IPS DF 6.9 (cell line): ENCODE measurements around the gene NKX2-4.
"Not testable (repeated sequence)": the region's sequence is repeated elsewhere in the genome, so short reads cannot be mapped to it uniquely, and the experiment has no call there.

ENCODE experiments used
- DNase-seq: peaks from one replicate; pipeline ENCODE4 v3.0.0-alpha.2; 2013; ENCODE audit warnings: low read depth, low spot score
- H3K27ac ChIP-seq: one replicate; pipeline ENCODE4 v1.5.1; 2013; ENCODE audit warnings: low read length, control low read depth
- H3K27me3 ChIP-seq: 2 replicates; pipeline ENCODE4 v1.6.1; 2013; ENCODE audit warnings: mild to moderate bottlenecking, low read length; ENCODE audit not compliant: control insufficient read depth, insufficient read depth
- H3K36me3 ChIP-seq: 2 replicates; pipeline ENCODE4 v1.6.1; 2013; ENCODE audit warnings: low read length; ENCODE audit not compliant: control insufficient read depth, insufficient read depth
- H3K4me1 ChIP-seq: 2 replicates; pipeline ENCODE4 v1.6.1; 2013; ENCODE audit warnings: low read length; ENCODE audit not compliant: control insufficient read depth, insufficient read depth
- H3K4me3 ChIP-seq: 2 replicates; pipeline ENCODE4 v1.5.1; 2013; ENCODE audit warnings: mild to moderate bottlenecking, low read length
- H3K9me3 ChIP-seq: 2 replicates; pipeline ENCODE4 v1.6.1; 2013; ENCODE audit warnings: low read length, inconsistent platforms; ENCODE audit not compliant: control insufficient read depth, insufficient read depth
- WGBS: extraction: QIAGEN DNeasy Blood & Tissue Kit; methylation state at CpG from one replicate; pipeline ENCODE4 v1.1.7; 2013; ENCODE audit warnings: mixed read lengths, missing lambda C conversion rate; ENCODE audit not compliant: insufficient read length, insufficient coverage; 5-methylcytosine and 5-hydroxymethylcytosine counted together

Gene NKX2-4

GRCh38 chr20:21397341-21398108, at the start of gene NKX2-4:
Gene NKX2-4 (minus strand): TSS chr20:21397526. CDS start chr20:21397399, 127 bp downstream.
- Histone ChIP-seq H3K4me3 (peak within 1 kb of the TSS; percentile 35; the same call in 1 of the 2 replicates), H3K9me3 (no peaks in the 10 kb centered on the region), H3K4me1 (peaks cover 1% of the 10 kb centered on the region; the same call in 1 of the 2 replicates), H3K27me3 (peaks cover 43% of the 10 kb centered on the region), H3K36me3 (no peaks in the 10 kb centered on the region), H3K27ac (no peak within 1 kb of the TSS)
- no peak for DNase-seq
- WGBS = no CpG with 5 or more reads among the region's 57 CpGs

GRCh38 chr20:21437816-21438215, 40.5 kb upstream of the NKX2-4 start:
- Histone ChIP-seq H3K4me3 (no peak overlapping the region), H3K27me3 (no peaks in the 10 kb centered on the region), H3K4me1 (no peaks in the 10 kb centered on the region), H3K36me3 (no peaks in the 10 kb centered on the region), H3K27ac (no peak overlapping the region), H3K9me3 (no peaks in the 10 kb centered on the region)
- no CpG with 5 or more reads among the region's 2 CpGs for WGBS
- no peak for DNase-seq

GRCh38 chr20:21437248-21437647, 39.9 kb upstream of the NKX2-4 start:
- no peaks in the 10 kb centered on the region for H3K27me3 ChIP-seq
- H3K36me3 ChIP-seq = no peaks in the 10 kb centered on the region
- H3K4me1 ChIP-seq = no peaks in the 10 kb centered on the region
- no peak overlapping the region for H3K27ac ChIP-seq
- no peak for DNase-seq
- no peak overlapping the region for H3K4me3 ChIP-seq
- no CpG with 5 or more reads among the region's 1 CpG for WGBS
- no peaks in the 10 kb centered on the region for H3K9me3 ChIP-seq

GRCh38 chr20:21436205-21436604, 38.9 kb upstream of the NKX2-4 start:
- no peaks in the 10 kb centered on the region for H3K4me1 ChIP-seq
- no CpG with 5 or more reads among the region's 4 CpGs for WGBS
- no peak overlapping the region for H3K4me3 ChIP-seq
- H3K27ac ChIP-seq = no peak overlapping the region
- no peaks in the 10 kb centered on the region for H3K36me3 ChIP-seq
- no peaks in the 10 kb centered on the region for H3K27me3 ChIP-seq
- no peaks in the 10 kb centered on the region for H3K9me3 ChIP-seq
- DNase-seq = no peak

DNA sequence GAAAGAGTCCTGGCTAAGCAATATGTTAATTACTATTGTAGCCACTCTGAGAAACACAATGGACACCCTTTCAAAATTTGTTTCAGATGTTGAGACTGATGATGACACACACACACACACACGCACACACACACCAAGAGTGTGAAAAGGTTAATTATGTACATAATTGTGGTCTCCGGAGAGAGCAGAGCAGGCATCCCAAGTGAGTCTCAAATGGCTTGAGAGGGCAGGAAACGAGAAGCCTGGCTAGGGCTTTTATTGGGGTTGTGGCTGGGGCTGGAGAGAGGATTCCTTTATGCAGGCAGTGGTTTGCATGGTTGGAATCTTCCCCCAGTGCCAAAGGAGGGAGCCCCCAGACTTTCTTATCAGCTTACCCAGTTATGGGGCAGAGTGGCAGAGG, 38.2 kb upstream of the NKX2-4 start:
- Histone ChIP-seq H3K9me3 (no peaks in the 10 kb centered on the region), H3K4me1 (no peaks in the 10 kb centered on the region), H3K27ac (no peak overlapping the region), H3K36me3 (no peaks in the 10 kb centered on the region), H3K4me3 (no peak overlapping the region), H3K27me3 (no peaks in the 10 kb centered on the region)
- DNase-seq = no peak
- no CpG with 5 or more reads among the region's 3 CpGs for WGBS

DNA sequence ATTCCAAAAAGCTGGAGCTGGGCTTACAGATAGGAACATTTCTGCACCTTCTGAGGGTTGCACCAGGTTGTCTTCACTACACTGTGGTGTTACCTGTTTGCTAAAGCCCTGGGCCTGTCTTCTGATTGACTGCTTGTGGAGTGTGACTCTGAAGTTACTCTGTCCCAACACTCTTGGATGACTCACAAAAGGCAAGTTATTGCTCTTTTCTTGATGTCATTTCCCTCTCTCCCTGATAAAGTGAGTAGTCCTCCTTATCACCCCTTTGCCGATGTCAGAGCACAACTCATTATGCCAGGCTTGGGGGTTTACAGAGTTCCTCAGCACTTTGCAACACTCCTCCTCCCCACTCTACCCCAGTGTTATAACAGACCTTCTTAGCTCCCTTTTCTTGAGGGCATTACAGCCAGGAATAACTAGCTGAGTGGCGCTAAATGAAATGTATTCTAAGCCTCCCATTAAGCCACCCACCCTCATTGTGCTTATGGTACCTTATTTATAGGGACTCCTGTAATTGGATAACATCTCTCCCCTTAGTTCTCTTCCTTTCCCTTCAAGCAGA, 36.1 kb upstream of the NKX2-4 start:
- H3K4me3 ChIP-seq = no peak overlapping the region
- no peaks in the 10 kb centered on the region for H3K9me3 ChIP-seq
- H3K27ac ChIP-seq = no peak overlapping the region
- DNase-seq = no peak
- no CpG with 5 or more reads among the region's 2 CpGs for WGBS
- H3K4me1 ChIP-seq = no peaks in the 10 kb centered on the region
- H3K36me3 ChIP-seq = no peaks in the 10 kb centered on the region
- H3K27me3 ChIP-seq = no peaks in the 10 kb centered on the region

- no peak for DNase-seq
- no CpG with 5 or more reads among the region's 4 CpGs for WGBS
- H3K4me3 ChIP-seq = no peak overlapping the region
- H3K27ac ChIP-seq = no peak overlapping the region
- no peaks in the 10 kb centered on the region for H3K9me3 ChIP-seq
- no peaks in the 10 kb centered on the region for H3K27me3 ChIP-seq
- no peaks in the 10 kb centered on the region for H3K4me1 ChIP-seq
- no peaks in the 10 kb centered on the region for H3K36me3 ChIP-seq
These were observed 35.6 kb upstream of the NKX2-4 start for GRCh38 chr20:21432911-21433310.

- no CpG with 5 or more reads among the region's 3 CpGs for WGBS
These were observed 32.7 kb upstream of the NKX2-4 start for GRCh38 chr20:21430020-21430419.

GRCh38 chr20:21424846-21425245, 27.5 kb upstream of the NKX2-4 start:
- no CpG with 5 or more reads among the region's 4 CpGs for WGBS
- Histone ChIP-seq H3K36me3 (no peaks in the 10 kb centered on the region), H3K4me1 (no peaks in the 10 kb centered on the region), H3K9me3 (no peaks in the 10 kb centered on the region), H3K27ac (no peak overlapping the region), H3K27me3 (no peaks in the 10 kb centered on the region), H3K4me3 (no peak overlapping the region)
- DNase-seq = no peak

More at GRCh38 chr20:21430020-21430419, 32.7 kb upstream of the NKX2-4 start:
- DNase-seq = no peak
- H3K27ac ChIP-seq = no peak overlapping the region
- H3K4me1 ChIP-seq = no peaks in the 10 kb centered on the region
- H3K9me3 ChIP-seq = no peaks in the 10 kb centered on the region
- H3K36me3 ChIP-seq = no peaks in the 10 kb centered on the region
- no peak overlapping the region for H3K4me3 ChIP-seq
- H3K27me3 ChIP-seq = no peaks in the 10 kb centered on the region

DNA sequence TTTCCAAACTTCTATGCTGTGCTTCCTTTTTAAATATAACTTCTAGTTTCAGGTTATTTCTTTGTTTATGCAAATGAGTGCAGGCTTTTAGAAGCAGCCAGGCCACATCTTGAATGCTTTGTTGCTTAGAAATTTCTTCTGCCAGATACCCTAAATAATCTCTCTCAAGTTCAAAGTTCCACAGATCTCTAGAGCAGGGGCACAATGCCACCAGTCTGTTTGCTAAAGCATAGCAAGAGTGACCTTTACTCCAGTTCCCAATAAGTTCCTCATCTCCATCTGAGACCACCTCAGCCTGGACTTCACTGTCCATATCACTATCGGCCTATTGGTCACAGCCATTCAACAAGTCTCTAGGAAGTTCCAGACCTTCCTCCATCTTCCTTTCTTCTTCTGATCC, 26.4 kb upstream of the NKX2-4 start:
- H3K36me3 ChIP-seq, H3K27me3 ChIP-seq, H3K4me3 ChIP-seq, DNase-seq, H3K27ac ChIP-seq, H3K4me1 ChIP-seq, H3K9me3 ChIP-seq: not testable (repeated sequence)
- no CpG with 5 or more reads among the region's 1 CpG for WGBS
